HG02870 (cell line): ENCODE measurements around the gene BOLA2B.
A peak's percentile ranks its signal among the peaks of the same experiment; 100 is the strongest.
"Not testable (repeated sequence)": the region's sequence is repeated elsewhere in the genome, so short reads cannot be mapped to it uniquely, and the experiment has no call there.

Experiments used
- ATAC-seq: cut with Tn5 transposase; IDR thresholded peaks from one replicate; pipeline ENCODE4 v1.9.1; 2021; ENCODE audit warnings: mild to moderate bottlenecking, moderate library complexity; ENCODE audit not compliant: unreplicated experiment

Gene BOLA2B

GRCh38 chr16:30193615-30194014 is at the start of gene BOLA2B, which contains the start of gene SLX1A:
Gene BOLA2B, minus strand, starts transcription at chr16:30193666. Its CDS starts 71 bp downstream, at chr16:30193595.
Gene SLX1A, plus strand, starts transcription at chr16:30193875. Its CDS starts 210 bp downstream, at chr16:30194085.
- peak; percentile 85 for ATAC-seq

GRCh38 chr16:30217082-30217481 is 23.6 kb upstream of the BOLA2B start:
- ATAC-seq, result not testable (repeated sequence)

- not testable (repeated sequence) for ATAC-seq
These were observed 17.9 kb upstream of the BOLA2B start for GRCh38 chr16:30211414-30211813.

GRCh38 chr16:30209032-30209431 is 15.6 kb upstream of the BOLA2B start:
- ATAC-seq, result not testable (repeated sequence)

GRCh38 chr16:30207063-30207704 is 13.7 kb upstream of the BOLA2B start:
- not testable (repeated sequence) for ATAC-seq

- not testable (repeated sequence) for ATAC-seq
These were observed 12.8 kb upstream of the BOLA2B start for GRCh38 chr16:30206252-30206651.

- not testable (repeated sequence) for ATAC-seq
These were observed 12.2 kb upstream of the BOLA2B start for GRCh38 chr16:30205541-30206236.

GRCh38 chr16:30199608-30200343 is 6.3 kb upstream of the BOLA2B start:
- ATAC-seq, result not testable (repeated sequence)

GRCh38 chr16:30199049-30199448 is 5.6 kb upstream of the BOLA2B start, which contains the start of gene SULT1A3:
Gene SULT1A3, plus strand, starts transcription at chr16:30199255. Its CDS starts 1,474 bp downstream, at chr16:30200729.
- ATAC-seq, result not testable (repeated sequence)

GRCh38 chr16:30197001-30197400 is 3.5 kb upstream of the BOLA2B start:
- ATAC-seq, result not testable (repeated sequence)

- ATAC-seq, result peak; percentile 67
These were observed 883 bp upstream of the BOLA2B start for GRCh38 chr16:30194172-30194925.

GRCh38 chr16:30193098-30193497 is 368 bp downstream of the BOLA2B start:
- peak; percentile 2 for ATAC-seq

GRCh38 chr16:30191158-30191557 is 2.3 kb downstream of the BOLA2B start:
- not testable (repeated sequence) for ATAC-seq

- no peak for ATAC-seq
These were observed 5.4 kb downstream of the BOLA2B start for GRCh38 chr16:30187971-30188561.

GRCh38 chr16:30187556-30187865 is 6.0 kb downstream of the BOLA2B start:
- no peak for ATAC-seq

GRCh38 chr16:30186782-30187555 is 6.5 kb downstream of the BOLA2B start:
- no peak for ATAC-seq

- no peak for ATAC-seq
These were observed 7.1 kb downstream of the BOLA2B start for GRCh38 chr16:30186444-30186781.

- ATAC-seq, result peak; percentile 28
These were observed 7.6 kb downstream of the BOLA2B start for GRCh38 chr16:30185683-30186421.
